ENCODE results near the gene PTPDC1. TPM values are rescaled to one million over a fixed set of nuclear protein-coding genes. Genes with fewer than 3 reads are reported as not detected.

Gene PTPDC1, protein sequence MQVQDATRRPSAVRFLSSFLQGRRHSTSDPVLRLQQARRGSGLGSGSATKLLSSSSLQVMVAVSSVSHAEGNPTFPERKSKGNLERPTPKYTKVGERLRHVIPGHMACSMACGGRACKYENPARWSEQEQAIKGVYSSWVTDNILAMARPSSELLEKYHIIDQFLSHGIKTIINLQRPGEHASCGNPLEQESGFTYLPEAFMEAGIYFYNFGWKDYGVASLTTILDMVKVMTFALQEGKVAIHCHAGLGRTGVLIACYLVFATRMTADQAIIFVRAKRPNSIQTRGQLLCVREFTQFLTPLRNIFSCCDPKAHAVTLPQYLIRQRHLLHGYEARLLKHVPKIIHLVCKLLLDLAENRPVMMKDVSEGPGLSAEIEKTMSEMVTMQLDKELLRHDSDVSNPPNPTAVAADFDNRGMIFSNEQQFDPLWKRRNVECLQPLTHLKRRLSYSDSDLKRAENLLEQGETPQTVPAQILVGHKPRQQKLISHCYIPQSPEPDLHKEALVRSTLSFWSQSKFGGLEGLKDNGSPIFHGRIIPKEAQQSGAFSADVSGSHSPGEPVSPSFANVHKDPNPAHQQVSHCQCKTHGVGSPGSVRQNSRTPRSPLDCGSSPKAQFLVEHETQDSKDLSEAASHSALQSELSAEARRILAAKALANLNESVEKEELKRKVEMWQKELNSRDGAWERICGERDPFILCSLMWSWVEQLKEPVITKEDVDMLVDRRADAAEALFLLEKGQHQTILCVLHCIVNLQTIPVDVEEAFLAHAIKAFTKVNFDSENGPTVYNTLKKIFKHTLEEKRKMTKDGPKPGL
- 6.2 TPM for polyA plus RNA-seq (2013, experiment 1 of 2; ENCODE audit: insufficient read length)
- 6.5 TPM for polyA plus RNA-seq (2013, experiment 2 of 2; ENCODE audit: insufficient read length)

DNA sequence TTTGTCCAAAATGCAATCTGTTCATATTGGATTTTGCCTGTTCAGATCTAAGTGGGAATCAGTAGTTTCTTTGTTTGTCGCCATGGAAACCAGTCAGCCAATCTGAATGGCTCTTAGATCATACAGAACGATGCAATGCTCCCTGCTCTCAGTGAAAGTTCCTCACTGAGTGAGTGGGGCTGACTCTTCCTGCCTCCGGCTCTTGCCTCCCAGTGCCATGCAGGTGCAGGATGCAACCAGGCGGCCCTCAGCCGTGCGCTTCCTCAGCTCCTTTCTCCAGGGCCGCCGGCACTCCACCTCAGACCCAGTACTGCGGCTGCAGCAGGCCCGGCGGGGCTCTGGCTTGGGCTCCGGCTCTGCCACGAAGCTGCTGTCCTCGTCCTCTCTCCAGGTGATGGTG, at the start of gene PTPDC1:
Gene PTPDC1 (plus strand): TSS at position 151 of the 400 bp plus-strand sequence. CDS start 67 bp downstream, at position 218.
- DNase-seq: peak; percentile 75

DNA sequence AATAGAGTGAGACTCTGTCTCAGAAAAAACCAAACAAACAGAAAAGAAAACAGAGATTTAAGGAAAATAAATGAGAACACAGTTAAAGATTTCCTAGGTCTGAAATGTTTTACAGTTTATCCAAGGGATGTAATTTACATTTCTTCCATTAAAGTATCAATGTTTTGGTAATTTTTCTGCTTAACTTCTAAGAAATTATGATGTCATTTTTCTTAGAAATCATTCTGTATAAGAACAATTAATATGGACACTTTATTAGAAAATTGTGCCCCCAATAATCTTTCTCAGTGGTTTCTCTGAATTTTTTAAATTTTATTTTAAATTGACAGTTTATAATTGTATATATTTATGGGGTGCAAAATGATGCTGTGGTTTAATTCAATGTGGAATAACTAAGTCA, 49.8 kb upstream of the PTPDC1 start:
- DNase-seq: no peak

DNA sequence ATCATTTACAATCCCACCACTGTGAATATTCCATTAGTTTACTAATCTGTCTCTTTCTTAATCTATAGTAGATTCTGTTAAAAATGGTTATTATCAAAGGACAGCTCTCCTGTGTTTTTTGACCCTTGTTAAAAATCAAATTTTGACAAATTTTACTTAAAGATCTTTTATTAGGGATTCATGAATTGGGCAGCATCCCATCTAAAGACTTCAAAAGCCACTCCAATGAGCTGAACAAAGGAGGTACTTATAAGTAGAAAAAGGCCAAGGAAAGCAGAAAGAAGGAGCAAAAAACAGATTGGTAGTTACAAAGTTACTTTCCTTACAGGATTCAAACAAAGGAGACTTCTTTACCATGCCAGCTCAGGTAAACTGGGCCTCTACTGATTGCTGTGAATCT, 44.5 kb upstream of the PTPDC1 start:
- DNase-seq: no peak

DNA sequence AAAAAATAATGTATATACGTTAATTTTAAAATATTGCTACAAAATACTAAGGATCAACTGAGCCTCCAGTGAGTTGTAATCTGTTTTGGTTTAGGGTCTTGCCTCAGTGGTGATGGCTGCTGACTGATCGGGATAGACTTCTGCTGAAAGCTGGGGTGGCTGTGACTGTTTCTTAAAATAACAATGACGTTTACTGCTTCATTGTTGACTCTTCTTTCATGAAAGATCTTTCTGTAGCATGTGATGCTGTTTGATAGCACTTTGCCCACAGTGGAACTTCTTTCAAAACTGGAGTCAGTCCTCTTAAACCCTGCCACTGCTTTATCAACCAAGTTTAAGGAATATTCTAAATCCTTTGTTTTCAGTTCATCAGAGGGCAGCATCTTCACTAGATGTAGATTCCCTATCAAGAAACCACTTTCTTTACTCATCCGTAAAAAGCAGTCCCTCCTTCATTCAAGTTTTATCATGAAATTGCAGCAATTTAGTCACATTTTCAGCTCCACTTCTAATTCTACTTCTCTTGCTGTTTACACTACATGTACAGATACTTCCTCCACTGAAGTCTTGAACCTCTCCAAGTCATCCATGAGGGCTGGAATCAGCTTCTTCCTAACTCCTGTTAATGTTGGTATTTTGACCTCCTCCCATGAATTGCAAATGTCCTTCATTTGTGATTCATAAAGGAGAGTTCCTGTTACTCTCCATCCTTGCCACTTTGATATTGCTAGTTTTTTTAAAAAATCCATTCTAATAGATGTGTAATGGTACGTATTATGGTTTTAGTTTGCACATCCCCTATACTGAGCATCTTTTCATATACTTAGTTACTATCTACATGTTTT, 41.5 kb upstream of the PTPDC1 start:
- peak; percentile 40 for DNase-seq

DNA sequence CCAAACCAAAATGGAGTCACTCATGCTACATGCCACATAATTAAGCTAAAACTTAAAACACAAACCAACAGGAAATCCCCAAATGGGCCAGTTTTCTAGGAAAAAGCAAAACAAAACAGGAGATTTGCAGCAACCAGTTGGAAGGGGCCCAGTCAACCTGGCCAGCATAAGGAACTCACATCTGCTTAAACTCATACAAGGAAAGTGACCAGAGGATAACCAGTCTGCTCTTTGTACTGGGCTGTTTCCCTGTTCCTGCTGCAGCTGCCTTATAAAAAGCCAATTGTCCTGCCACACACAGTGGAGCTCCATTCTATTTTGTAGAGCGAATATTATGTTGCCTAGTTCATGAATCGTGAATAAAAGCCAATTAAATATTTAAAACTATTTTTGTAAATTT, 29.5 kb upstream of the PTPDC1 start:
- DNase-seq: no peak

DNA sequence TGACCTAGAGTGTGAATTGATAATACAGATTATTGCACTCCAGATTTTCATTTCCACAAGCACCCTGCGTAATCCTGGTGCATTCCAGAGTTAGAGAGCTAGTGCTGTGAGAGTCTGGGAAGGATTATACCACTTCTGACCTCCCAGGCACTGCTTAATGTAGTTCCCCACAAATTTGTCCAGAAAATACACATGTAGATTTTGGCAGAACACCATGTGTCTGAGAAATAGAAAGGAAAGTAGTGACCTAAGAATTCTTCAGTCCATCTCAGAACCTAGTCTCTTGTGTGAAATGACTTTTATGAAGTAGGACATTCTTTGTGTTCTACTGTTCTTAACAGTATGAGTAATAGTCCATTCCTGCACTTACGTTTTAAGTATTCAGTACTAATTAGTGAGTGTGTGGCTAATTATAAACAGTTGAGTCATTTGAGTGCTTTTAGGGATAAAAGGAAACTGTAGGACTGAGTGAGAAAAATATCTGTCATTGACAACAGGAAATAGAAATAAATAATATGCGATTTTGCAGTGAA, 27.8 kb upstream of the PTPDC1 start:
- DNase-seq: peak; percentile 73

DNA sequence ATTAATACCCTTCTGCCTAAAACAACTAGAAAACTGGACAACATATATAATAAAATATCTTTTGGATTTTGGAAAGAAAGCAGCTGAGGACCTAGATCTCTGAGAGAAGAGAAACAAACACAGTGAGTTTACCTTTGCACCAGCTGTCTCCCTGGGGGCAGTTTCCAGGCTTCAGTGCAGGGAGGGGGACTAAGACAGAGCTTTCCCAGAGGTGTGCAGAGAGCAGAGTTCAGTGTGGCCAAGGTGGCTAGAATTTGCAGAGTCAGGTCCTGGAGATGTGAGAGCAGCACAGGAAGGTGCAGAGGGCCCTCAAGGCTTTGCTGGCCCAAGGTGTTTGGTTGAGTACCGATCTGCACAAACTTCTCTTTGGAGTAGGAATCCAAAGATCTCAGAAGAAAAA, 26.3 kb upstream of the PTPDC1 start:
- DNase-seq: no peak

DNA sequence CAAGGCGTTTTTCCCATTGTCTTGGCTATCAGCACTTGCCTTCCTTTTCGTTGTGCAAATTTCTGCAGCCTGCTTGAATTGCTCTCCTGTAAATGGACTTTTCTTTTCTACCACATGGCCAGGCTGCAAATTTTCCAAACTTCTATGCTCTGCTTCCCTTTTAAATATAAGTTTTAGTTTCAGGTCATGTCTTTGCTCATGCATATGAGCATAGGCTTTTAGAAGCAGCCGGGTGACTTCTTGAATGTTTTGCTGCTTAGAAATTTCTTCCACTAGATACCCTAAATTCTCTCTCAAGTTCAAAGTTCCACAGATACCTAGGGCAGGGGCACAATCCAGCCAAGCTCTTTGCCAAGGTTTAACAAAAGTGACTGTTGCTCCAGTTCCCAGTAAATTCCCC, 22.4 kb upstream of the PTPDC1 start:
- DNase-seq: no peak

DNA sequence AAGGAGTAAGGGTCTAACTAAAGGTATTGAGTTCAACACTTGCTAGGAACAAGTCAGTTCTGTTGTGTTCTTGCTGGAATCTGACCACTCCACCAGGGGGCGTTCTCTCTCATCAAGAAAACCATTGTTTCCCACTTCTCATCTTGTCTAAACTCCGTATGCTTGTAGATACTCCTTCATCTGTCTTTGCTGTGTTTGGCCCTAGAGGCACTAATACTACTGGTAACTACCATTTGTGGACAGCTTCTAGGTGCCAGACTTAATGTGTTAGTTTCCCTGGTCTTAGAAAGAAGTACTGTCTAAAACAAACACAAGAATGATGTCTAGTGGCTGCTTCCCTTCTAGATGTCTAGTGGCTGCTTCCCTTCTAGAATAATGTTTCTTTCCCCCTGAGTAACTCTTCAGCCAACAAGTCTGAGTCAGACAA, 18.7 kb upstream of the PTPDC1 start:
- DNase-seq: peak; percentile 75

DNA sequence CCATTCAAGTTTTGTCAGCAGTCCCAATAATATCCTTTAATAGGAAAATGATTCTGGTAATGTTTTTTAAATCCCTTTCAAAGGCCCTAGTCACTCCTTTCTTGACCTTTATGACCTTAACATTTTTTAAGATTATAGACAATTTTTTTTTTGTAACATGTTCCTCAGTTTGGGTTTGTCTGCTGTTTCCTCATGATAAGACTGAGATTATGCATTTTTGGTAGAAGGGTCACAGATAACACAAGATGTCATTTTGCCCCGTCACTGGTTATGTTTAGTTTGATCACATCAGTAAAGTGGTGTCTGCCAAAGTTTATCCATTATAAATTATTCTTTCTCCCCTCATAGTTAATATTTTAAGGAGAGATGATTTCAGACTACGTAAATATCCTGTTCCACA, 16.0 kb upstream of the PTPDC1 start:
- DNase-seq: no peak

DNA sequence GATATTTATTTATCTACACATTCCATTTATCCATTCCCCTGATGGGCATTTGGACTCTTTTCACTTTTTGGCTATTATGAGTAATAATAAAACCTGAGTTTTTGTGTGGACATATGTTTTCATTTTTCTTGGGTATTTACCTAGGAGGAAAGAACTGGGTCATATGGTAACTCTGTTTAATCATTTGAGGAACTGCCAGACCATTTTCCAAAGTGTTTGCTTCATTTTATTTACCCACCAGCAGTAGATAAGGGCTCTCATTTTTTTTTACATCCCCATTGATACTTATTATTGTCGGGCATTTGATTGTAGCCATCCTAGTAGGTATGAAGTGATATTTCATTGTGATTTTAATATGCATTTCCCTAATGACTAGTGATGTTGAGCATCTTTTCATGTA, 7.7 kb upstream of the PTPDC1 start:
- DNase-seq: no peak

DNA sequence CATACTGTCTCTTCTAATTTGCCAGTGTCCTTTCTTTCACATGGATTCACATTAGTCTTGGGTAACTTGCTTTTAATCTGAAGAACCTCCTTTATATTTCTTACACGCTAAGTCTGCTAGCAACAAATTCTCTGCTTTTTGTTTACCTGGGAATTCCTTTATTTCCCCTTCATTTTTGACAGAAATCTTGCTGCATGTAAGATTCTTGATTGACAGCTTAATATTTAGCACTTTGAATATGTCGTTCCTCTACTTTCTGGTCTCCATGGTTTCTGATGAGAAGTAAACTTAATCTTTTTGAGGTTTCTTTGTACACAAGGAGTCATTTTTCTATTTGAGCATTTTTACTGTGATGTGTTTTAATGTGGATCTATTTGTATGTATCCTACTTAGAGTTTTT, 6.2 kb upstream of the PTPDC1 start:
- DNase-seq: no peak

DNA sequence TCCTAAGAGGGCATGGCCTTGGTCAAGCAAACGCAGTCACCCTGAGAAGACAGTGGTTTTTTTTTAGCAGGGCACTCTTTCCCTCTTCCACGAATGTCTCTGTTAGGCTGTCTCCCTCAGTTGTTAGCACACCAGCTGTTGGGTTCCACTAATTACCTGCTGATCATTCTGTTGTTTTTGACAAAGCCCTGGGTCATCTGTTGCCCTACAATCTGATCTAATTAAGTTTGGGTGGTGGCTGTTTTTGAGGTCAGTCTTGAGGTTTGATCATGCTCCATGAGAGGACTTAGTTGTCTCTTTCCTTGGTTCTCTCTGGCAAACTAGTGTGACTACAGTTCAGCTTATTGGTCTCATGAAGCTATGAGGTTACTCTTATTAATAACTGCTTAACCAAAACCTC, 5.0 kb upstream of the PTPDC1 start:
- no peak for DNase-seq

DNA sequence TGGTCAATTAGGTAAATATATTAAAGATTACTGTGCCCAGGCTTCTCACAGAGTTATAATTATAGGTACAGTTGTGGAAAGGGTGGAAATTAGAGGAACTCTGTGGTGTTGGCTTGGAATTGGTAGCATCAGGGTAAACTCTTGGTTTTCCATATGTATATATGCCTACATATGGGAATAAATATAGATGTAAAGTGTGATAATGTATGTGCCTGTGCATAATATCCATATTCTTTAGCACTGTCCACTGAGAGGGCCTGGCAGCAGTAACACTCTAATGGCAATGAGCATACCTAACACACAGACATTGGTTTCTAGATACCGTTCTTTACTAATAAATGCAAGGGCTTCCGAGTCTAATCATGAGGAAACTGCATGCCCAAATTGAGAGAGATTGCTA, 4.0 kb upstream of the PTPDC1 start:
- no peak for DNase-seq

DNA sequence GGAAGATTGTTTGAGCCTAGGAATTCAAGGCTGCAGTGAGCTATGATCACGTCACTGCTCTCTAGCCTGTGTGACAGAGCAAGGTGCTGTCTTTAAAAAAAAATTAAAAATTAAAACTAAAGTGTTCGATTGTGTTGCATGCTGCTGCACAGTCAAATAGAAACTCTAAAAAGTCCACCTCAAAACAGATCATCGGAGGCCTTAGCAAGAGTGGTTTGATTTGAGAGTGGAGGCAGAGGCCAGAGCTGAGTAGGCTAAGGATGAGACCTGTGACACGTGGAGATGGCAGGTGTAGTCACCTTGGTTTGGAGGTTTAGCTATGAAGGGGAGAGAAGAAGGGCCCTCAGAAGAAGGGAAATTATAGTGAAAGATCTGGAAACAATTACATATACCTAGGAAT, 2.8 kb upstream of the PTPDC1 start:
- DNase-seq: no peak

DNA sequence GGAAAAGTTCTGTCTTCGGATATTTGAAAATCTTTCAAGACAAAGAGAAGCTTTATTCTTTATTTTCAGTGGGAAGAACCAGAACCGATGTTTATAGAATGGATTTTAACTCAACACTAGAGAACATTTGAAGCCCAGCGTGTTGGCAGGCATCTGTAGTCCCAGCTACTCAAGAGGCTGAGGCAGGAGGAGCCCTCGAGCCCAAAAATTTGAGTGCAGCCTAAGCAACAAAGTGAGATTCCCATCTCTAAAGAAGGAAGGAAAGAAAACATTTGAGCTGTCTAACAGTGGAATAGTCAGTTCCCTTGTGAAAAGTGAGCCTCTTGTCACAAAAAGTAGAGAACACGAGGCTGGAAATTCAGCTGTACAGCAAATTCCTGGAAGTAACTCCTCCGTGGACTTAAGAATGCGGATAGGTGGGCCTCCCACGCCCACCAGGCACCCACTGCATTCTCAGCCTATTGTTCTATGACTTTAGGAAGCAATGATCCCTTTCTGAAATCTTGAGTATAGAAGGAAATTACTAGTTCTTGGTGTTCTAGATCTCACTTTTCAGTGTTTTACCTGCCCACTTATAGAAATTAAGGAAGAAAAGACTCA, 2.3 kb upstream of the PTPDC1 start:
- no peak for DNase-seq

DNA sequence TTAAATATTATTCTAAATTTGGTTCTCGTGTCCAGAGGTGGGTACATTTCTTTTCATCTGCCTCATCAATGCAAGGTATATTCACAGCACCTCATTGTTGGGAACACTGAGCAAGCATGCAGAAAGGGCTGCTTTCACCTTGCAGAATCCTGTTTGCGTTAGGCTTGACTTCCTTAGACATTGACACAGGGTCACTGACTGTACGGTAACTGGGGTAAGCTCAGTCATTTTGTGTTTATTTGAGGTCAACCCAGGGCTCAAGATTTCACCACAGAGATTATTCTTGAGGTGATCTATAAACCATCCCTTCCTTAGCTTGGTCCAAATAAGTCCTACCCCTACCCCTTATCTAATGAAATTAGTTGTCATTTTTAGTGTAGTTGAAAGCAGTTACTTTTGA, 1.7 kb upstream of the PTPDC1 start:
- DNase-seq: no peak

DNA sequence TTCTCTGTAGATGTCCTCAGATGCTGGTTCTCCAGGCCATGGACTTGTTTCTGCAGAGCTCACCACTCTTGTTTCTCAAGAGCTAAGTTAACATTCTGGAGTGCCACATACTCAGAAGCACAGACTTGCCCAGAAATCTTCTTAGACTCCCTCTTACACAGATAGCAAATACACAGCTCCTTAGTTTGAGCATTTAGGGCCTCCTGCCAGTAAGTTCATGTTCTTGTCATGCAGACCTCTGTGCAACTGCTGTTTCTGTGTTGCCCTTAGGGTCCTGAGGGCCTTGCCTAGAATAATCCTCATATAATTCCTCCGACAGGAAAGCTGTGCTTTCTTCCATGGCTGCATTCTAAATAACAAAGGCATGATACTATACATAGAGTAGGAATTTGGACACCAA, 1.3 kb upstream of the PTPDC1 start:
- DNase-seq: no peak

DNA sequence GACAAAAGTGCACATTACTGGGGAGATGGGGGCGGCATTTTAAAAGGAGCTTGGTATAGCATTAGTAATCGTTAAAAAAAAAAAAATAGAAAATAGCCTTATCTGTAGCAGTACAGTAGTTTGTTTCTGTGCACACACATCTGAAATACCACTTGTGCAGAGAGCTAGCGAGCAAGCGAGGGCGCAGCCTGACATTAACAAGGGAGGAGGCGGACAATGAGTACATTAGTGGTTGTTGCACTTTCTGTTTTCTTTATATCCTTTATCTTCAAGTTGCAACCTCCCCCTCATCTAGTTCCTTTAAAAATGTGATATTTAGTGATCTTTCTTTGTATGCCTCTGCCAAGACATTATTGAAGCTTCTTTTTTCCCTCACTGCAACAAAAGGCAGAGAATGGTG, 880 bp upstream of the PTPDC1 start:
- no peak for DNase-seq

DNA sequence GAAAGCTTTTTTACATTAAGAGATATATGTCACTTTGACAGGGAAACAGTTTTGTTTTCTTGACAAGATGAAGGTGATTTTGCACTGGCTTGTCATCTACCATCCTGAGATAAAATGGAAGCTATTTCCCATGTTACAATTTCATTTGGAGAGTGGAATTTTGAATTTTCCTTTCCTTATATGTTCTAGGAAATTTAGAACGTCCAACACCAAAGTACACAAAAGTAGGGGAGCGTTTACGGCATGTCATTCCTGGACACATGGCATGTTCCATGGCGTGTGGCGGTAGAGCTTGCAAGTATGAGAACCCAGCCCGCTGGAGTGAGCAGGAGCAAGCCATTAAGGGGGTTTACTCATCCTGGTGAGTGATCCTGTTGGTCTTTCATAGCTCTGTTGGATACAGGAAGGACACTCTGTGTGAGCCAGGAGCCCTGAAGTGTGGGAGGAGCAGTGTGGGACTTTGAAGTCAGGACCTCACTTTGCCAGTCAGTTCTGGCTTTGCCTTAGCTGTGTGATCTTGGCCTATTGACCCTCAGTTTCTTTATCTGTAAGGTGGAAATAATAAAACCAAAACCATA, 887 bp downstream of the PTPDC1 start:
- peak; percentile 60 for DNase-seq

DNA sequence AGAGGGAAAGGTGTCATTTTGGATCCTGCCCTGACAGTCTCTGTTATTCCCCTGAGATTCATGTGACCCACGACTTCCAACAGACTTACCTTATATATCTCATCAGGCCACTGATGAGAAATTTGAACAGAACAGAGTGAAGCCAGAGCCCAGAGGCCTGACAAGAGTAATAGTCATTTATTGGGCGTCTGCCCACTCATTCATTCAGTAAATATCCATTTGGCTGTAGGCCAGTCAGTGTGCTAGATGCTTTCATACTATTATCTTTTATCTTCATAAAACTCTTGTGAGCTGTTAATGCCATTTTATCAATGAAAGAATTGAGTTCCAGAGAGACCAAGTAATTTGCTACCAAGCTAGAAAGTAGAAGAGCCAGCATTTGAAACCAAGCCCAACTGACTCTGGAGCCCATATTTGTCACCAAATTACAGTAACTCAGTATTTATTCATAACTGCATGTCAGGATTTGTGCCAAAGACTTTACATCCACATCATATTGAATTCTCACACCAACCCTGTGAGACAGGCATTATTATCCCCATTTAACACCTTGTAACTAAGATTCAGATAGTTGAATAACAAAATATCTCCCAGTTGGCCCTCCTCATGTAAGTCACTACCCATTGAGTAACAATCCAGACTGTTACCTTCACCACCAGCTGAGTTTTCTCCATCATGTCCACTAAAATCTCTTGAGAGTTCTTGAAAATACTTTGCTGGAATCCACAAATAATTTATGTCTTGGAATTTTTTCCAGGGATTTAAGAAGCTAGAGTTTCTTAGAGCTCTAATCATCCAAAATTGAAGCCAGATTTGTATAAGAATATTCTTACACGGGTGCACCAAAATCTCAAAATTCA, 2.5 kb downstream of the PTPDC1 start:
- DNase-seq: peak; percentile 70
